Measurements from ENCODE around the gene TEX14. TPM values are rescaled to one million over a fixed set of nuclear protein-coding genes. Genes with fewer than 3 reads are reported as not detected.

TEX14 gene
- total and polyA plus RNA-seq, 2 donors (not counting 3 experiments of a cell fraction or from before 2014, with no cell fraction given) = 0.10 TPM; not detected in 1

GRCh38 chr17:58710948-58711552 is 19.2 kb upstream of the TEX14 start:
- H3K9me1 ChIP-seq (replicated peaks; ENCODE audit: control insufficient read depth, extremely low read depth, insufficient read depth, low read length) = no peaks in the 10 kb centered on the region
- H3K4me1 ChIP-seq (ENCODE audit: control insufficient read depth, extremely low read depth, insufficient read depth, low read length) = no peaks in the 10 kb centered on the region
- POLR2A ChIA-PET = interaction anchor here (0.6 to 1.0 kb wide), 3 partner anchors 13 to 79 kb away, joined by 3 to 6 read pairs (median 3); no protein-coding TSS in a partner anchor
- no TSS peak for BruUV-seq (replicated peaks)
- dilution Hi-C loops (cut with MboI; ENCODE audit: extremely low pct_ligation_motif_present, low sequenced_read_pairs) = no loop called here
- peaks cover 0 to 4% of the 10 kb centered on the region in 2 experiments for H3K36me3 ChIP-seq (ENCODE audit: control insufficient read depth in 2 of 2, extremely low read depth in 1 of 2, insufficient read depth in 2 of 2, low read length in 2 of 2)
- TF ChIP-seq CTCF (IDR thresholded peaks at IDR 0.05; ENCODE audit: extremely low read depth in 1 of 2, insufficient read depth in 1 of 2, low read depth in 1 of 2, low read length in 2 of 2) (peak; percentile 47 to 52), GATA2 (IDR thresholded peaks at IDR 0.05; ENCODE audit: insufficient read depth, insufficient read length, low read depth, low read length) (no peak)
- no peak overlapping the region for H2AFZ ChIP-seq (ENCODE audit: low read depth, low read length)
- CTCF ChIA-PET = interaction anchor here (0.6 to 3.8 kb wide), 53 partner anchors 8 to 619 kb away, joined by 3 to 98 read pairs (median 4); partner anchors contain the start of genes MTMR4, PPM1E, RAD51C and TEX14
- no peak for FAIRE-seq
- DNase-seq (ENCODE audit: low read depth, low spot score) = peak; percentile 73
- no peaks in the 10 kb centered on the region for H3K9me3 ChIP-seq (replicated peaks; ENCODE audit: control insufficient read depth, insufficient read depth, low read length)
- H3K4me2 ChIP-seq (ENCODE audit: insufficient read depth, low read length) = no peak overlapping the region
- no peaks in the 10 kb centered on the region for H4K20me1 ChIP-seq (replicated peaks; ENCODE audit: control insufficient read depth, extremely low read depth, insufficient read depth, low read length)
- H3K4me3 ChIP-seq (replicated peaks in 1 of 3; ENCODE audit: insufficient read depth in 1 of 3, low read depth in 1 of 3, low read length in 3 of 3) = no peak overlapping the region
- H3K27me3 ChIP-seq (ENCODE audit: control insufficient read depth in 2 of 2, insufficient read depth in 2 of 2, low read length in 2 of 2) = no peaks in the 10 kb centered on the region
- H3K9ac ChIP-seq (replicated peaks; ENCODE audit: extremely low read depth, insufficient read depth, low read length) = no peak overlapping the region
- H3K79me2 ChIP-seq (ENCODE audit: control insufficient read depth, insufficient read depth, low read length) = no peaks in the 10 kb centered on the region
- intact Hi-C loops (cut with micrococcal nuclease) = loop anchor here (1.0 to 2.0 kb wide), 2 partner anchors 124 to 294 kb away; no protein-coding TSS in a partner anchor
- no peak overlapping the region for H3K27ac ChIP-seq (ENCODE audit: insufficient read depth, low read depth, low read length)

Measured in endothelial cell of umbilical vein (primary cell).